ENCODE data around the gene SOD3.

The SOD3 gene

GRCh38 chr4:24774452-24774851 lies 20.9 kb upstream of the SOD3 start:
- no peak for DNase-seq (ENCODE audit: extremely low read depth in 1 of 2, low read depth in 1 of 2)

- no peak for DNase-seq (ENCODE audit: extremely low read depth in 1 of 2, low read depth in 1 of 2)
Observed at GRCh38 chr4:24775032-24775605, 20.3 kb upstream of the SOD3 start.

GRCh38 chr4:24775750-24776149 lies 19.6 kb upstream of the SOD3 start:
- DNase-seq (ENCODE audit: extremely low read depth in 1 of 2, low read depth in 1 of 2), result no peak

GRCh38 chr4:24777536-24778463 lies 17.6 kb upstream of the SOD3 start:
- no peak for DNase-seq (ENCODE audit: extremely low read depth in 1 of 2, low read depth in 1 of 2)

GRCh38 chr4:24778464-24779225 lies 16.7 kb upstream of the SOD3 start:
- no peak for DNase-seq (ENCODE audit: extremely low read depth in 1 of 2, low read depth in 1 of 2)

- DNase-seq (ENCODE audit: extremely low read depth in 1 of 2, low read depth in 1 of 2), result no peak
Observed at GRCh38 chr4:24780936-24781495, 14.4 kb upstream of the SOD3 start.

GRCh38 chr4:24781999-24782745 lies 13.2 kb upstream of the SOD3 start:
- no peak for DNase-seq (ENCODE audit: extremely low read depth in 1 of 2, low read depth in 1 of 2)

- no peak for DNase-seq (ENCODE audit: extremely low read depth in 1 of 2, low read depth in 1 of 2)
Observed at GRCh38 chr4:24783506-24783905, 11.9 kb upstream of the SOD3 start.

GRCh38 chr4:24791043-24791442 lies 4.3 kb upstream of the SOD3 start:
- no peak for DNase-seq (ENCODE audit: extremely low read depth in 1 of 2, low read depth in 1 of 2)

GRCh38 chr4:24792552-24792951 lies 2.8 kb upstream of the SOD3 start:
- DNase-seq (ENCODE audit: extremely low read depth in 1 of 2, low read depth in 1 of 2), result no peak

- DNase-seq (ENCODE audit: extremely low read depth in 1 of 2, low read depth in 1 of 2), result no peak
Observed at GRCh38 chr4:24793219-24794005, 2.0 kb upstream of the SOD3 start.

GRCh38 chr4:24794051-24794450 lies 1.3 kb upstream of the SOD3 start:
- no peak for DNase-seq (ENCODE audit: extremely low read depth in 1 of 2, low read depth in 1 of 2)

GRCh38 chr4:24794480-24794879 lies 893 bp upstream of the SOD3 start:
- DNase-seq (ENCODE audit: extremely low read depth in 1 of 2, low read depth in 1 of 2), result no peak

- DNase-seq (ENCODE audit: extremely low read depth in 1 of 2, low read depth in 1 of 2), result no peak
Observed at GRCh38 chr4:24795666-24796381, 451 bp downstream of the SOD3 start.

- DNase-seq (ENCODE audit: extremely low read depth in 1 of 2, low read depth in 1 of 2), result no peak
Observed at GRCh38 chr4:24796620-24797019, 1.2 kb downstream of the SOD3 start.

GRCh38 chr4:24798036-24798610 lies 2.8 kb downstream of the SOD3 start:
- no peak for DNase-seq (ENCODE audit: extremely low read depth in 1 of 2, low read depth in 1 of 2)

- DNase-seq (ENCODE audit: extremely low read depth in 1 of 2, low read depth in 1 of 2), result no peak
Observed at GRCh38 chr4:24799196-24799543, 3.8 kb downstream of the SOD3 start.

- no peak for DNase-seq (ENCODE audit: extremely low read depth in 1 of 2, low read depth in 1 of 2)
Observed at GRCh38 chr4:24799544-24800324, 4.4 kb downstream of the SOD3 start.

Measured in activated CD8-positive, alpha-beta memory T cell treated with anti-CD3 and anti-CD28 coated beads for 1 hour (primary cell).